NCI-H1694 treated with DMSO at 0.1 percent for 48 hours (cell line): ENCODE data around the gene GYG2.
"Not testable (repeated sequence)": the region's sequence is repeated elsewhere in the genome, so short reads cannot be mapped to it uniquely, and the experiment has no call there.

ENCODE experiments used
- DNase-seq: peaks from one replicate; lab custom pipeline; 2025; lab: John Stamatoyannopoulos, UW

GYG2 gene

GRCh38 chrX:2828344-2828958 lies at the start of gene GYG2:
Gene GYG2 (plus strand): TSS chrX:2828930. CDS start chrX:2830189, 1,259 bp downstream.
- DNase-seq: no peak

- DNase-seq: not testable (repeated sequence)
Measured at GRCh38 chrX:2780472-2781225, 48.1 kb upstream of the GYG2 start.

- no peak for DNase-seq
Measured at GRCh38 chrX:2781226-2781571, 47.5 kb upstream of the GYG2 start.

- DNase-seq: no peak
Measured at GRCh38 chrX:2781698-2782097, 47.0 kb upstream of the GYG2 start.

- no peak for DNase-seq
Measured at GRCh38 chrX:2782171-2782570, 46.6 kb upstream of the GYG2 start.

GRCh38 chrX:2782778-2783177 lies 46.0 kb upstream of the GYG2 start:
- DNase-seq: no peak

GRCh38 chrX:2784026-2784425 lies 44.7 kb upstream of the GYG2 start:
- no peak for DNase-seq

- DNase-seq: no peak
Measured at GRCh38 chrX:2785538-2785937, 43.2 kb upstream of the GYG2 start.

GRCh38 chrX:2788980-2789379 lies 39.8 kb upstream of the GYG2 start:
- DNase-seq: no peak

GRCh38 chrX:2789569-2789968 lies 39.2 kb upstream of the GYG2 start:
- no peak for DNase-seq

- no peak for DNase-seq
Measured at GRCh38 chrX:2793752-2794151, 35.0 kb upstream of the GYG2 start.

- no peak for DNase-seq
Measured at GRCh38 chrX:2794336-2794735, 34.4 kb upstream of the GYG2 start.

- not testable (repeated sequence) for DNase-seq
Measured at GRCh38 chrX:2796808-2797207, 31.9 kb upstream of the GYG2 start.

- DNase-seq: no peak
Measured at GRCh38 chrX:2799369-2799768, 29.4 kb upstream of the GYG2 start.

- DNase-seq: not testable (repeated sequence)
Measured at GRCh38 chrX:2799980-2800379, 28.8 kb upstream of the GYG2 start.

GRCh38 chrX:2801223-2801622 lies 27.5 kb upstream of the GYG2 start:
- DNase-seq: no peak

- DNase-seq: not testable (repeated sequence)
Measured at GRCh38 chrX:2802376-2803090, 26.2 kb upstream of the GYG2 start.

GRCh38 chrX:2803486-2803885 lies 25.2 kb upstream of the GYG2 start:
- not testable (repeated sequence) for DNase-seq

- DNase-seq: not testable (repeated sequence)
Measured at GRCh38 chrX:2804106-2804843, 24.5 kb upstream of the GYG2 start.

- not testable (repeated sequence) for DNase-seq
Measured at GRCh38 chrX:2804858-2805257, 23.9 kb upstream of the GYG2 start.

GRCh38 chrX:2811271-2811670 lies 17.5 kb upstream of the GYG2 start:
- no peak for DNase-seq

GRCh38 chrX:2812161-2812907 lies 16.4 kb upstream of the GYG2 start:
- not testable (repeated sequence) for DNase-seq
